GM04503 (cell line): ENCODE results near the gene CFAP119.

Source experiments
- DNase-seq: peaks from one replicate; pipeline ENCODE4 v3.0.0-alpha.2; 2012; ENCODE audit warnings: low read depth

The CFAP119 gene

DNA sequence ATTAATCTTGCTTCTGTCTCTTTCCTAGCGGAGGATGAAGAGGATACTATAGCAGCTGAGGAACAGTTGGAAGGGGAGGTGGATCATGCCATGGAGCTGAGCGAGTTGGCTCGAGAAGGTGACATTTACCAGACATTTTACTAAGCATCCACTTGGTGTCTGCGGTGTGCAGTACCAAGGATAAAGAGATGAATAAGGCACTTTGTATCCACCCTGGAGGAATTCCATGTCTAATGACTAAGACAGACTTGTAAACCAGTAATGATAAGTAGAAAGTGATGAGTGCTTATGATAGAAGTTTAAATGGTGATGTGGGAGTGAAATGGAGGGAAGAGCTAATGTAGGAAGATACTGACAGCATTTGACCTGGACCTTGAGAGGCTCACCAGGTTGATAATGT, 50.9 kb downstream of the CFAP119 start:
- DNase-seq = no peak
